Urothelium cell line (cell line): ENCODE results near the gene TMEM97.
"Not testable (repeated sequence)": the region's sequence is repeated elsewhere in the genome, so short reads cannot be mapped to it uniquely, and the experiment has no call there.

Experiments used
- DNase-seq: peaks from one replicate; pipeline ENCODE4 v3.0.0; 2011; ENCODE audit warnings: low spot score, mixed read lengths
- FAIRE-seq: peaks from 2 replicates; lab custom pipeline; 2011; peaks lifted over from hg19 to GRCh38; lab: Jason Lieb, UNC

TMEM97 gene

GRCh38 chr17:28318759-28319597 lies at the start of gene TMEM97:
TSS of gene TMEM97 (plus strand) at chr17:28319200. CDS start at chr17:28319240, 40 bp downstream.
- FAIRE-seq (peak; percentile 94), DNase-seq (peak; percentile 98)

GRCh38 chr17:28270055-28270454 lies 48.9 kb upstream of the TMEM97 start:
- FAIRE-seq = no peak
- no peak for DNase-seq

- FAIRE-seq (no peak), DNase-seq (no peak)
Observed at GRCh38 chr17:28270926-28271325, 48.1 kb upstream of the TMEM97 start.

GRCh38 chr17:28271431-28271830 lies 47.6 kb upstream of the TMEM97 start:
- no peak for FAIRE-seq
- DNase-seq = no peak

GRCh38 chr17:28272166-28272565 lies 46.8 kb upstream of the TMEM97 start:
- DNase-seq (no peak), FAIRE-seq (no peak)

- DNase-seq, FAIRE-seq: not testable (repeated sequence)
Observed at GRCh38 chr17:28273341-28273740, 45.7 kb upstream of the TMEM97 start.

- DNase-seq = no peak
- FAIRE-seq = no peak
Observed at GRCh38 chr17:28274591-28275265, 44.3 kb upstream of the TMEM97 start.

- FAIRE-seq (peak; percentile 56), DNase-seq (no peak)
Observed at GRCh38 chr17:28276011-28276410, 43.0 kb upstream of the TMEM97 start.

- FAIRE-seq = no peak
- DNase-seq = no peak
Observed at GRCh38 chr17:28279411-28279810, 39.6 kb upstream of the TMEM97 start.

GRCh38 chr17:28280826-28281225 lies 38.2 kb upstream of the TMEM97 start:
- DNase-seq (no peak), FAIRE-seq (no peak)

GRCh38 chr17:28282596-28282995 lies 36.4 kb upstream of the TMEM97 start:
- no peak for FAIRE-seq

GRCh38 chr17:28285965-28286364 lies 33.0 kb upstream of the TMEM97 start:
- FAIRE-seq = no peak

More at GRCh38 chr17:28282596-28282995, 36.4 kb upstream of the TMEM97 start:
- peak; percentile 35 for DNase-seq

GRCh38 chr17:28290703-28291102 lies 28.3 kb upstream of the TMEM97 start:
- DNase-seq = no peak
- FAIRE-seq = no peak

More at GRCh38 chr17:28285965-28286364, 33.0 kb upstream of the TMEM97 start:
- DNase-seq = no peak

- DNase-seq (no peak), FAIRE-seq (no peak)
Observed at GRCh38 chr17:28291780-28292330, 27.1 kb upstream of the TMEM97 start.

GRCh38 chr17:28292878-28293277 lies 26.1 kb upstream of the TMEM97 start:
- not testable (repeated sequence) for FAIRE-seq, DNase-seq

- FAIRE-seq = no peak
- DNase-seq = no peak
Observed at GRCh38 chr17:28293994-28294393, 25.0 kb upstream of the TMEM97 start.

GRCh38 chr17:28295677-28296578 lies 23.1 kb upstream of the TMEM97 start:
- FAIRE-seq = no peak
- no peak for DNase-seq

- FAIRE-seq (no peak), DNase-seq (no peak)
Observed at GRCh38 chr17:28298449-28298848, 20.6 kb upstream of the TMEM97 start.

GRCh38 chr17:28306954-28307401 lies 12.0 kb upstream of the TMEM97 start:
- no peak for DNase-seq
- no peak for FAIRE-seq

GRCh38 chr17:28313841-28314240 lies 5.2 kb upstream of the TMEM97 start:
- DNase-seq = no peak
- FAIRE-seq = no peak
